ENCODE results near the gene ZNF722. TPM values are rescaled to one million over a fixed set of nuclear protein-coding genes. Genes with fewer than 3 reads are reported as not detected.

ZNF722 gene
- total RNA-seq, 1 donor from 2014 or later, result not detected

- Histone ChIP-seq H3K27me3 (no peaks in the 10 kb centered on the region), H3K4me1 (peaks cover 22% of the 10 kb centered on the region), H3K9me3 (no peaks in the 10 kb centered on the region), H3K4me3 (peak within 1 kb of the TSS; percentile 36 to 75), H3K36me3 (no peaks in the 10 kb centered on the region), H3K27ac (peak within 1 kb of the TSS; percentile 77)
- intact Hi-C loops (cut with DNase I), result no loop called here
- DNase-seq (ENCODE audit: extremely low spot score in 2 of 2), result no peak
- TF ChIP-seq POLR2A (IDR thresholded peaks at IDR 0.05) (no peak), POLR2AphosphoS5 (IDR thresholded peaks at IDR 0.05; ENCODE audit: insufficient read depth in 1 of 2, low read depth in 1 of 2) (peak in 1 of 2 donors; percentile 62)
Observed at GRCh38 chr7:64045301-64046040, 46.8 kb downstream of the ZNF722 start, which contains the start of gene ZNF727. Gene ZNF727, plus strand, starts transcription at chr7:64045434. Its CDS starts 188 bp downstream, at chr7:64045622.

- no peak for DNase-seq (ENCODE audit: extremely low spot score in 2 of 2)
- Histone ChIP-seq H3K4me3 (peak overlapping the region; percentile 36 to 75), H3K36me3 (no peaks in the 10 kb centered on the region), H3K4me1 (peaks cover 22% of the 10 kb centered on the region), H3K27ac (peak overlapping the region; percentile 77), H3K27me3 (no peaks in the 10 kb centered on the region), H3K9me3 (no peaks in the 10 kb centered on the region)
- no peak for TF ChIP-seq POLR2AphosphoS5 (IDR thresholded peaks at IDR 0.05; ENCODE audit: insufficient read depth in 1 of 2, low read depth in 1 of 2)
- no peak for TF ChIP-seq CTCF (IDR thresholded peaks at IDR 0.05)
- no peak for TF ChIP-seq POLR2A (IDR thresholded peaks at IDR 0.05)
- intact Hi-C loops (cut with DNase I), result no loop called here
Observed at GRCh38 chr7:64046041-64046389, 47.4 kb downstream of the ZNF722 start.

Small RNA genes within 50 kb of the gene (small RNA-seq; reads per million reads assigned to genes)
- gene AC092634.1, result not detected
- not detected for gene AC092634.7
- not detected for gene VN1R36P

Other genes with a start within 250 kb of the ZNF722 start
- 5.4 TPM for gene ZNF727, start 46.6 kb downstream of the ZNF722 start, total RNA-seq
- gene ZNF735, start 208.4 kb downstream of the ZNF722 start, total RNA-seq, result not detected
- not detected for gene ZNF679, start 229.6 kb downstream of the ZNF722 start, total RNA-seq